Sciatic nerve (tissue), 2 donors: ENCODE data around the gene LCE4A. TPM values are rescaled to one million over a fixed set of nuclear protein-coding genes. Genes with fewer than 3 reads are reported as not detected.
"Not testable (repeated sequence)": the region's sequence is repeated elsewhere in the genome, so short reads cannot be mapped to it uniquely, and the experiment has no call there.

Experiments
- ATAC-seq: fragments of 200-7000 bp; cut with Tn5 transposase; one replicate; pipeline ENCODE4 v1.9.1; 2020; ENCODE audit warnings: mild to moderate bottlenecking, moderate library complexity
- DNase-seq: peaks from one replicate; pipeline ENCODE4 v3.0.0-alpha.2; 2020; ENCODE audit warnings: low spot score
- intact Hi-C: fragments of 100-400 bp; cut with DNase I; formaldehyde crosslinking; loops from one replicate; pipeline ENCODE4 v1.14.2; 2022
- total RNA-seq: library from RNA; stranded (reverse); fragmentation: NEBNext Ultra II Directional; extraction: Animal tissue kit (Norgen Biotek cat#: 25700); gene quantifications from one replicate; pipeline ENCODE4 v1.2.1, GENCODE V29; 2021
- donor health status: DM: no; HTN: no; CAD: no.
- donor health status: DM: no; HTN: no; CAD: no.

LCE4A gene
- not detected for total RNA-seq

- intact Hi-C loops, result no loop called here
- ATAC-seq (no peak), DNase-seq (no peak)
These were observed at the start of gene LCE4A for GRCh38 chr1:152707860-152708259. Gene LCE4A, plus strand, starts transcription at chr1:152708160. Its CDS starts 916 bp downstream, at chr1:152709076.

- DNase-seq, result no peak
- intact Hi-C loops, result no loop called here
- ATAC-seq, result no peak
These were observed 49.3 kb upstream of the LCE4A start for GRCh38 chr1:152658649-152659048.

DNA sequence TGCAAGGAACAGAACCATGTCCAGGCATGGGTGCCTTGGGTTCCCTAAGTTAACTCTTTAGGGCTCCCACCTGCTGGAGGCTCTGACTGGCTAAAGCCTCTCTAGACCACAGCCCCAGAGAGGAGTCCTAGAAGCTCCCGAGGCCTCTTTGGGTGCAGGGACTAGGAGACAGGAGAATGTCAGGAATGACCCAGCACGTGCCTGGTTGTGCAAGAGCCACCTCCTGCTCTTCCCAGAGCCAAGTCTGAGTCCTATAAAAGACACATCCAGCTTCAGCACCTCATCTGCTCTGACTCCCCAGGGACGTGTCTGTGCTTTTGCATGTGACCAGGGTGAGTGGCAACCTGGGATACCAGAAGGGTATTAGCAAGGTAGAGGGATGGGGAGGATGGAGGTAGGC lies 44.9 kb upstream of the LCE4A start, which contains the start of gene LCE2D:
Gene LCE2D, plus strand, starts transcription at position 283 of the 400 bp plus-strand sequence. CDS start 726 bp downstream, outside the sequence.
- DNase-seq, result no peak
- intact Hi-C loops, result no loop called here
- no peak for ATAC-seq

DNA sequence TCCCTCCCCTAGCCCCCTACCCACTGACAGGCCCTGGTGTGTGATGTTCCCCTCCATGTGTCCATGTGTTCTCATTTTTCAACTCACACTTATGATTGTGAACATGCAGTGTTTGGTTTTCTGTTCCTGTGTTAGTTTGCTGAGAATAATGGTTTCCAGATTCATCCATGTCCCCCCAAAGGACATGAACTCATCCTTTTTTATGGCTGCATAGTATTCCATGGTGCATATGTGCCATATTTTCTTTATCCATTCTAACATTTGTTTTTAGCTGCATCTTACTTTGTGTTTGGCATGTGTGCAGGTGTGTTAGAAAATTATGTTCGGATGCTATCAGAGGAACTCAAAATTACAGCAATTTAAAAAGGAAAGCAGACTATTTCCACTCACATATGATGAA lies 41.8 kb upstream of the LCE4A start:
- ATAC-seq, DNase-seq, intact Hi-C loops: not testable (repeated sequence)

GRCh38 chr1:152667648-152668047 lies 40.3 kb upstream of the LCE4A start:
- intact Hi-C loops, result no loop called here
- no peak for ATAC-seq
- no peak for DNase-seq

DNA sequence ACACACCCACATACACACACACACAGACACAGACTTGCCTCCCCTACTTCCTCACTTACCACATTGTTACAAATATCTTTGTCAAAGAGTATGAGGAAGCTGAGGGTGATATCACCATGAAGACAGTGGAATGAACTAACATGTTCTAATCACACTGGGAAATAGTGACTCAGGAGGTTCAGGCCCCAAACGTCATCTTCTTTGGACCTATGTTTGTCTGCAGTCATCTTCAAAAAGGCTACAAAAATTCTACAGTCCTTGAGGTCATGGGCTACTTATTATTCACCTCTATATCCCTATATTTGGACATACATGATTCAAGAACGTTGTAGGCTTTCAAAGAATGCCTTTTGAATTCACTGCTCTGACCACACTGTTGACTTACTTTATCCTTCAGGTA lies 34.9 kb upstream of the LCE4A start:
- intact Hi-C loops, result no loop called here
- DNase-seq (no peak), ATAC-seq (no peak)

DNA sequence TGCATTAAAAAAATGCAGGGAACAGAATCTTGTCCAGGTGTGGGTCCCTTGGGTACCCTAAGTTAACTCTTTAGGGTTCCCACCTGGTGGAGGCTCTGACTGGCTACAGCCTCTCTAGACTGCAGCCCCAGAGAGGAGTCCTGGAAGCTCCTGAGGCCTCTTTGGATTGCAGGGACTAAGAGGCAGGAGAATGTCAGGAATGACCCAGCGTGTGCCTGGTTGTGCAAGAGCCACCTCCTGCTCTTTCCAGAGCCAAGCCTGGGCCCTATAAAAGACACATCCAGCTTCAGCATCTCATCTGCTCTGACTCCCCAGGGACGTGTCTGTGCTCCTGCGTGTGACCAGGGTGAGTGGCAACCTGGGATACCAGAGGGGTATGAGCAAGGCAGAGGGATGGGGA lies 33.0 kb upstream of the LCE4A start, which contains the start of gene LCE2C:
Gene LCE2C, plus strand, starts transcription at position 297 of the 400 bp plus-strand sequence. CDS start 737 bp downstream, outside the sequence.
- DNase-seq, ATAC-seq, intact Hi-C loops: not testable (repeated sequence)

DNA sequence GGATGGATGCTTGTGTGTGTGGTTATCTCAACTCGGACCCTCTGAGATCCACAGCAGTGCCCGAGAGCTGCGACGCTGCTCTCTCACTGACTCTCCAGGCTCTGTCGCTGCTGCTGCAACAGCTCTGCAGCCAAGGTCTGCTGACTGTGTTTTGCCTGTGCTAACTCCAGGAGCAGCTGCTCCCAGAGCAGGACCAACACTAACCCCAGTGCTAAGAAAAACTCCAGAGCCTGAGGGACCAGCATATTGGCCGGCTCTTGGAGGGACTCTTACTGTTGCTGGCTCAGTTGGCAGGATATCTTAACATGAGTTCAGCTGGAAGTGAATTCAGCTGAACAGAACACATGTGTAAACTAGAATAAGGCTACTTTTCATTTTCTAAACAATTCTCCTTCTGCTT lies 28.5 kb upstream of the LCE4A start:
- ATAC-seq, result no peak
- DNase-seq, result no peak
- intact Hi-C loops, result no loop called here

DNA sequence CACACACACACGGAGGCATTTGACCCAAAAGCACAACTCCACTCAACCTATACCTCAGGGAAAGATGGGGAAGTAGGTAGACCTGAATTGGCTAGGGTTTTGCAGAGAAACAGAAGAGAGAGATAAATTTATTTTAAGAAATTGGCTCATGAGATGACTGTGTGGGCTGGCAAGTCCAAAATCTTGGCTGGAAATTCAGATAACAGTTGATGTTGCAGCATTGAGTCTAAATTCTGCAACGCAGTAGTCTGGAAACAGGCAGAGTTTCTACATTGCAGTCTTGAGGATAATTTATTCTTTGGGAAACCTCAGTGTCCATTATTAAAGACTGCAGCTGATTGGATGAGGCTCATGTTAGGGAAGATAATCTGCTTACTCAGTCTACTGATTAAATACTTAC lies 26.3 kb upstream of the LCE4A start:
- intact Hi-C loops, result no loop called here
- ATAC-seq (no peak), DNase-seq (no peak)

DNA sequence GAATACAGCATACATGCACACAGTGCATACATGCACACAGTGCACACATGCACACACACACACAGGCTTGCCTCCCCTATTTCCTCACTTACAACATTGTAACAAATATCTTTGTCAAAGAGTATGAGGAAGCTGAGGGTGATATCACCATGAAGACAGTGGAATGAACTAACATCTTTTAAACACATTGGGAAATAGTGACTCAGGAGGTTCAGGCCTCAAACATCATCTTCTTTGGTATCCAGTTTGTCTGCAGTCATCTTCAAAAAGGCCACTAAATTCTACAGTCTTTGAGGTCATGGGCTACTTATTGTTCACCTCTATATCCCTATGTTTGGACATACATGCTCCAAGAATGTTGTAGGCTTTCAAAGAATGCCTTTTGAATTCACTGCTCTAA lies 24.1 kb upstream of the LCE4A start:
- ATAC-seq (no peak), DNase-seq (no peak)
- intact Hi-C loops, result no loop called here

DNA sequence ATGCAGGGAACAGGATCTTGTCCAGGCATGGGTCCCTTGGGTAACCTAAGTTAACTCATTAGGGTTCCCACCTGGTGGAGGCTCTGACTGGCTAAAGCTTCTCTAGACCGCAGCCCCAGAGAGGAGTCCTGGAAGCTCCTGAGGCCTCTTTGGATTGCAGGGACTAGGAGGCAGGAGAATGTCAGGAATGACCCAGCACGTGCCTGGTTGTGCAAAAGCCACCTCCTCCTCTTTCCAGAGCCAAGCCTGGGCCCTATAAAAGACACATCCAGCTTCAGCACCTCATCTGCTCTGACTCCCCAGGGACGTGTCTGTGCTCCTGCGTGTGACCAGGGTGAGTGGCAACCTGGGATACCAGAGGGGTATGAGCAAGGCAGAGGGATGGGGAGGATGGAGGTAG lies 22.1 kb upstream of the LCE4A start, which contains the start of gene LCE2B:
Gene LCE2B, plus strand, starts transcription at position 301 of the 400 bp plus-strand sequence. CDS start 721 bp downstream, outside the sequence.
- ATAC-seq, intact Hi-C loops, DNase-seq: not testable (repeated sequence)

DNA sequence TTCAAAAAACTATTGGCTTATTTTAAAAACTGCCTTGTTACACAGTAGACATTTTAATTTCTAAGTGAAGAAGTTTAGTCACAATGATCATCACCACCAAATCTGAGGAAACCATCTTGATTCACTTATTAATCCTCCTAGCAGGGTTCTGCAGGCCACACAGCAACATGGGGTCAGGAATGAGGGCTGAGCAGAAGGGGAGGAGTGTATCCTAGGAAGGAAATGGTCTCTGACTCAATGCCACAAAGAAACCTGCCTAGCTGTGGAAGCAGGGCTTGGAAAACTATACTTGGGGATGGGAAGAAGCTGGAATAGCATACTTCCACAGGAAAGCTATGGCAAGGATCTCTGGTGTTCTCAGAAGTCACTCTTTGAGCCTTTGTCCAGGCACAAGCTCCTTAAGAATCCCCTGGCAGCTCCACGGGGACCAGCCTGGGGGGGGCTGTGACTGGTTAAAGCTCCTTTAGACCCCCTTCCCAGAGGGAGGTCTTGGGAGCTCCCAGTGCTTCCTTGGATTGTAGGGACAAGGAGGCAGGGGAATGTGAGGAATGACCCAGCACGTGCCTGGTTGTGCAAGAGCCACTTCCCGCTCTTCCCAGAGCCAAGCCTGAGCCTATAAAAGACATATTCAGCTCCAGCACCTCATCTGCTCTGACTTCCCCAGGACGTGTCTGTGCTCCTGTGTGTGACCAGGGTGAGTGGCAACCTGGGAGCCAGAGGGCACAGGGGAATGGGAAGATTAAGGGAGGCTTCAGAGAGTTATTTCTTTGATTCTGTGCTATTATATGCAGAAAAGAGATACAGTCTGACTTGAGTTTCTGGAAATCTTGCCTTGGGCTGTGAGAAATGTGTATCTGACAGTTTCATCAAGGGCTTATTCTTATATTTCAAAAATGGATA lies 10.0 kb upstream of the LCE4A start, which contains the start of gene LCE2A:
Gene LCE2A, plus strand, starts transcription at position 645 of the 900 bp plus-strand sequence. CDS start 557 bp downstream, outside the sequence.
- ATAC-seq, result no peak

GRCh38 chr1:152699746-152700145 lies 8.2 kb upstream of the LCE4A start:
- intact Hi-C loops, result no loop called here
- DNase-seq (no peak), ATAC-seq (no peak)

More for the DNA sequence above, 10.0 kb upstream of the LCE4A start, which contains the start of gene LCE2A:
- intact Hi-C loops, result no loop called here
- no peak for DNase-seq

DNA sequence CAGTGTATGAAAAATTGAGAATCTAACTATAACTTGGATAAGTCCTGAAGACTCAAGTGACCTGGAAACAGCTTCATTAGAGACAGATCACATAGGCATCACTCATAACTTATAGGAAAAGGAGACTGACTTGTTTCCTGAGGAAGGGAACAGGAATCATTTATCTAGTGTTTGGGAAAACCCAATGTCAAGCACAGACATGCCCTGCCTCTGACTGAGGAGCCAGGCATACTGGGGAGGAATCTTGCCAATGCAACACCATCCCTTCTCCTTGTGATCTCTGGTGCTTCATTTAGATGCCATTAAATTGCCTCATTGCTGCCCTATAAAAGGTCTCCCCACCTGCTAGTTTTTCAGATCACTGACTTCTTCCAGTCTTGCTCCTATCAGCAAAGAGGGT lies 10.3 kb downstream of the LCE4A start:
- ATAC-seq, result no peak
- intact Hi-C loops, result no loop called here
- DNase-seq, result no peak

DNA sequence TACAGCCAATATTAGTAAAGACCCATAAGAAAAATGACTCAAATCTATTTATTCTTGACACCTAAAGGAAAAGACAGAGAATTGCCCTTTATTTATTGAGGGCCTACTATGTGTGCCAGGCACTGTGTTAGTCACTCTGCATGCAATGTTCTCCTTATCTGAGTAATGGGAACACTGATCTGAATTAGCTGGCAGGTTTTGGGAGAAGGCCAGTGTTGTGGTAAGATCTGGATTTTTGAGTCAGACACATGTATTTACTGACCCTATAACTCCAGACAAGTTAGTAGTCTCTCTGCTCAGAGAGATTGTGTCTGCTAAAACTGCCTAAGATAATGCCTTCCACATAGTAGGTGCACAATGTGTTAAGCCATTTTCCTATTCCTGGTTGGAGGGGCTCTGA lies 17.3 kb downstream of the LCE4A start:
- DNase-seq, result no peak
- ATAC-seq, result no peak
- intact Hi-C loops, result no loop called here

DNA sequence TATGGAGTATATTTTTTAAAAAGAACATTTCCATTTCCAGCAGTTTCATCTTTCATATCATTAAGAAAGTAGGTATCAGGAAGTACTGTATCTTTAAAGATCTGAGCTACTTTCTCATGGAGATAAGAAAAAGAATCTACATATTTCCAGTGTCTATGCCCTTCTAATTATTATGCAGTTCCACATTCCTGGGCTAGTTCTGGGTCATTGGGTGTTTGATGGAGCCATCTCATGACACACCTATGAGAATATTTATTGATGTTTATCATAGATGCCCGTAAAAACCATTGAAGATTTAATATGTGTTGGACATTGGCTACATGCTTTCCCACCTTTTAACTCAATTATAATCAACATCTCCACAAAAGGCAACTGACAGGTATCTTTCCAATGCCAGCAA lies 21.0 kb downstream of the LCE4A start:
- intact Hi-C loops, result no loop called here
- DNase-seq, result no peak

GRCh38 chr1:152735648-152736047 lies 27.7 kb downstream of the LCE4A start:
- ATAC-seq, result no peak
- intact Hi-C loops, result no loop called here
- DNase-seq, result no peak

More for the DNA sequence above, 21.0 kb downstream of the LCE4A start:
- ATAC-seq, result no peak

- no peak for ATAC-seq
- intact Hi-C loops, result no loop called here
- no peak for DNase-seq
These were observed 30.0 kb downstream of the LCE4A start for GRCh38 chr1:152737997-152738396.

GRCh38 chr1:152739841-152740240 lies 31.9 kb downstream of the LCE4A start:
- intact Hi-C loops, result no loop called here
- ATAC-seq (no peak), DNase-seq (no peak)

GRCh38 chr1:152741656-152742055 lies 33.7 kb downstream of the LCE4A start:
- no peak for ATAC-seq
- intact Hi-C loops, result no loop called here
- no peak for DNase-seq
